Hepatic stellate cell (primary cell): ENCODE results near the gene ARHGAP44.

Experiments used
- DNase-seq: peaks from one replicate; pipeline ENCODE4 v3.0.0; 2011; ENCODE audit warnings: low spot score

ARHGAP44 gene

DNA sequence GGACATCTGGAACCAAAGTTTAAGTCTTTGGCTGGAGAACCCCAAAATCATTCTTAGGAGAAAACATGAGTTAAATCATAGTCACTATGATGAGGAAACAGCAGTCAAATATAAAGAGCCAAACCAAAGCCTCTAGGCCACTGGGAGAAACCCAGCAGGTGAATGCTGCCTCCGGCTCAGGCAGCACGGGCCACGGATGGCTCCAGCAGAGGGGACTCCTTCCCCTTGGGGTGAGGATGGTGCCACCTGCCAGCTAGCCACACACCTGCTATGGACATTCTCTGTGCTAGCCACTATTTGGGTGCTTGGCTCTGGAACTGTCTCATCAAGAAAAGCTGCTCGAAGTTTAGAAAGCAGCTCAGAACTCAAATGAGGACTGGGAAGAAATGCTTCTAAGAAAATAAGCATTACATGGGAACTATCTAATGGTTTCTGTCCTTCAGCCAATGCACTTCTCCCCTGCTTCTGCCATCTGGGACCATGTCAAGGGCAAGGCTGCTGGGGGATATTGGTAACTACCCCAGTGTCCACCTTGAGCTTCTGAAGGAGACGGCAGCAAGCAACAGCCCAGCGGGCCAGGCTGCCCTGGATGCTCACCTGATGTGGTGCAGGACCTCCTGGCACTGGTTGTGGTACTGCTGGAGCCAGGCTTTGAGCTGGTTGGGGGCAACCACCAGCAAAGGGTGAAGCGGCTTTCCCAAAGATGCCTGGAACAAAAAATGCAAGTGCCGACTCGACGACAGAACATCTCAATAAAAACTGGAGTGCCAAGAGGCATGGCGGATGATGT is 206.0 kb downstream of the ARHGAP44 start:
- DNase-seq: no peak

DNA sequence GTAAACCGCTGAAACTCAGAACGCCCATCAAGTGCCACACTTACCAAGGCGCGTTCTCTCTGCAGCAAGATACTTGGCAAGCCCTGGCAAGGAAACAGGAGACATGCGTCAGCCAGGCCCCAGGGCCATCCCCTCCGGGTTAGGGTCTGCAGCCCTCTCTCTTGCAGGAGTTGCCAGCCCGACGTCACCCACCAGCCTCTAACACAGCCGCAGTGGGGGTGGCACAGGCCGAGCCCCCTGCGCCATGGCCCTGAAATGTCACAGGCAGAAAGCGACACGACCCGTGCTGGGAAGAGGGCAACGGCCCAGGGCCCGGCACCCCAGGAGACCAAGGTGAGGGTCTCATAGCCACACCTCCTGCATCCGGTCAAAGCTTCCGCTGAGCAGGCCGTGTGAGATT is 206.6 kb downstream of the ARHGAP44 start:
- DNase-seq: no peak

DNA sequence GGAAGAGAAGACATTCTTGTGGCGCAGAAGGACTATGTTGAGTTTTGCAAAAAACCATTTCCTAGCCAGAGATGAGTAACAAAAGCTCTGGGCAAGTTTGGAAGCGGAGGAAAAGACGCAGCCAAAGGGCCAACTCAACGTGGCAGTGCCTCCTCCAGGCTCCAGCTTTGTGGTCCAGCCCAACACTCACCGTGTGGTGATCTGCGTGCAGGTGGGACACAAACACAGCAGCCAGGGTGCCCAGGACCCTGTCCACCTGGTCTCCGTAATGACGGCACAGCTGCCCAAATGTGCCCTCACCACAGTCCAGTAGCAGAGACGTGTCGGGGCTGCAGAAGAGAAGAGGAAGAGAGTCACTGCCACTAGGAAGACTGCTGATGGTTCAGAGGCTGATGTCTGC is 207.1 kb downstream of the ARHGAP44 start:
- DNase-seq: no peak

DNA sequence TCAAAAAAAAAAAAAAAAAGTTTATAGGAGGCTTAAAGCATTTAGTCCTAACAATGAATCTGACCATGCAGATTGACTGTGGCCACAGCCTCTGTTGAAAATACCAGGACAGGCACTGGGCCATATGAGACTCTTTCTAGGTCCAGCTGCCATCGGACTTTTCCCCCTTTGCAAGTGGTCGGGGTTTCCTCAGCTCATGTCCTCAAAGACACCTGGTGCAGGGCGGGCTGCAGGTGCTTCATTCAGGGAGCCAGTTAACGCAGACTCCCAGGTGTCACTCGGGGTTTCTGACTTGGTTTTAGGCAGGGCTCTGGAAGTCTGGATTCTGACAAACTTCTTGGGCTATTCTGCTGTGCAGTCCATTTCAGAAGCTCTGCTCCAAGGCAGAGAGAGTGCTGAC is 207.6 kb downstream of the ARHGAP44 start:
- DNase-seq: no peak

DNA sequence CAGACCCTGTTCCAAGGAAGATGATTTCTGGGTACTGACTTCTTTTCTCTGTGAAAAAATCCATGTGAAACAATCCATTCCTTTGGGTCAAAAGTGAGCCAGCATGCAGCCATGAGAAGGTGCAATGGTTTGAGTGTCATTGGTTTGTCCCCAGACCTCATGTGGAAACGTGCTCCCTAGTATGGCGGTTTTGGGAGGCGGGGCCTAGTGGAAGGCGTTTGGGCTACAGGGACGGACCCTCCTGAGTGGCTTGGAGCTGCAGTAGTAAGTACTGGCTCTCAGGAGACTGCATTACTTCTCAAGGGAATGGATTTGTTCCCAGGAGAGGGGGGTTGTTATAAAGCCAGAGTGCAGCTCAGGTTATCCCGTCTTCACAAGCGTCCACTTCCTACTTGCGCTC is 209.2 kb downstream of the ARHGAP44 start:
- DNase-seq: no peak

DNA sequence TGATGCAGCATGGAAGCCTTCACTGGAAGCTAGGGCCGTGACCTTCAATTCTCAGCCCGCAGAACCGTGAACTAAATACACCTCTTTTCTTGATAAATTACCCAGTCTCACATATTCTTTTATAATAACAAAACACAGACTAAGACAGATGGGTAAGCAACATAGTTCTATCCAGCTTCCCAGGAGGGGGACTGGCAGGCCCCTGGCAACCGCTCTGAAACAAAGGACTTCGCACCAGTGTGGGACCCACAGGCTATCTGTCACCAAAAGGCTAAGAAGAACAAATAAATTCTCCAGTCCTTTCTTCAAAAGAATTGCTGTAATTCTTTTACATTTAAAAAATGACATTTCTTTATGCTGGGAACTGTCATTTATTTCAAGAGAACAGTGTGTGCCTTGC is 209.6 kb downstream of the ARHGAP44 start:
- DNase-seq: no peak

DNA sequence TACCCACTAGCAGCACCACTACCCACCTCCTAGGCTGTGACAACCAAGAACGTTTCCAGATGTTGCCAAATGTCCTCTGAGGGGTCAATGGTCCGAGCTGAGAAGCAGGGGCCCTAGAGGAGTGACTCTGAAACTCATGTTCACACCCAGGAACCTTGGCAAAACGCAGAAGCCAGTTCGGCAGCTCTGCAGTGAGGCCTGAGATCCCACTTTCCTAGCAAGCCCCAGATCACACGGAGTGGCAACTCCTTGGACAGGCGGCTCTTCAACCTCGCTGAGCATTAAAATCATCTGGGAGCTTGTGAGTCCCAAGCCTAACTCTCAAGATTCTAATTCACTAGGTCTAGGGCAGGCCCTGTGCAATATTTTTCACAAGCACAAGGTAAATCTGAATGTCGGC is 211.3 kb downstream of the ARHGAP44 start:
- DNase-seq: no peak

DNA sequence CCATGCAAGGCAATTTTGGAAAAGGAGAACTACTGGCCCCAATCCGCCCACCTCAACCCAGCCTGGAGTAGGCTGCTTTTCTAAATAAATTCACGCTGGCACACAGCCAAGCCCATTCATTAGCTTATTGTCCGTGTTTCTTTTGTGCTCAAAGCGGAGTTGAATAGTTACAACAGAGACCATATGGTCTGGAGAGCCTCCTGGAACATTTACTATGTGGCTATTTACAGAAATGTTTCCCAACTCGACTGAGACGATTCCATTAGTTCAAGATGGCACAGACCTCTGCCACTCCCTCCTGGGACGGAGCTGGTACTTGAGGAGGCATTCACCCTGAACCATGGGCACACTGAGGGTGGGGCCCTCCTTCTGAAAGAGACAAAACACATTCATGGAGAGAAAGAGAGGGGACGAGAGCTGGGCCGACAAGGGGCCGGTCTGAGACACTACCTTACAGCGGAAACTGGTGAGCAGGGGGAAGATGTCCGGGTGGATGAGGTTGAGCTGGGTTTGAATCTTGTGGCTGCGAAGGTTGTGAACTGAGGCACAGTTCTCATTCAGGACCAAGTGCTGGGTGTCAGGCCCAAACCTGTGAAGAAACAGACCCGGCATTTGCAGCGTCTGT is 212.8 kb downstream of the ARHGAP44 start:
- no peak for DNase-seq

DNA sequence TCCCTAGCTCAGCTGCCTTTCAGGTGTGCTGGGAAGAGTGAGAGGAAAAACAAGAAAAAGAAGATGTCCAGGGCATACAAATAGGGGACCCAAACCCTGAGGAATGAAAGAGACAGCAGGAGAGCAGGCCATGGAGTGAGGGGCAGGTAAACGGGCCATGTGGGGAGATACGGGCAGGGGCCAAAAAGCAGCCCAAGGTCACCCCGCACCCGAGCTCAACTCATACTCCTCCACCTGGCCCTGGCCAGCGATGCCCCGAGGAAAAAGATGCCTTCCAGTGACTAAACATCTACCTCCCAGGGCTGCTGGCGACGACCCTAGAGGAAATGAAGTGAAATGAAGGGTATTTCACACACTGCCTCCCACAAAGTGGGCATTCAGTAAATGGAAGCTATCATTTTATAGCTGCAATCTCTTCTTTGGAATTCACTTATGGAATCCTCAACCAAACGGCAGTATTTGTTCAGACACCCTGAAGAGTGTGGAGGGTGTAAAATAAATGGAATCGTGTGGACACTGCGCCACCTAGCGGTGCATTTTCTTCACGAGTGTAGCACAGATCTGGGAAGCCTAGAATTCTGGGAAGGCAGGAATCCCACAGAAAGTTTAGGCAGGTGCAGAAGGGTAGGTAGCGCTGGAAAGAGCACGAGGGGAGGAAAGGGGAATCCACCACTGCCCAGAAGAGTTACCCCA is 213.6 kb downstream of the ARHGAP44 start:
- DNase-seq: peak; percentile 83

DNA sequence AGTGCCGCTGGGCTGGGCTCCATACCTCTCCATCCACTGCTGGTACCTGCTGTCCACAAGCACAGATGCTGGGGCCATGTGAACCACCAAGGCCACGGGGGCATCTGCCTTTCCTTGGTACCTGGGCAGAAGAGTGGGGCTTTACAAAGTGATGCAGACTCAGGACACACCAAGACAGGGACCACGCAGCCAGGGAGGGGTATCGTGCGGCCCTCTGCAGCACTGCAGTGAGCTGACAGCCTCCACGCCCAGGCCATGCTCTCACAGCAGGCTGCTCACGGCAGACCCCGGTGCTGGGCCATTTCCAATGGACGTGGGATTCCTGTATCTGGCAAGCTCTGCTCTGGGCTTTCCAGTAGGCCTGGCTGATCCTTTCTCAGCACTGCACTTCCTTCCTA is 214.2 kb downstream of the ARHGAP44 start:
- no peak for DNase-seq

DNA sequence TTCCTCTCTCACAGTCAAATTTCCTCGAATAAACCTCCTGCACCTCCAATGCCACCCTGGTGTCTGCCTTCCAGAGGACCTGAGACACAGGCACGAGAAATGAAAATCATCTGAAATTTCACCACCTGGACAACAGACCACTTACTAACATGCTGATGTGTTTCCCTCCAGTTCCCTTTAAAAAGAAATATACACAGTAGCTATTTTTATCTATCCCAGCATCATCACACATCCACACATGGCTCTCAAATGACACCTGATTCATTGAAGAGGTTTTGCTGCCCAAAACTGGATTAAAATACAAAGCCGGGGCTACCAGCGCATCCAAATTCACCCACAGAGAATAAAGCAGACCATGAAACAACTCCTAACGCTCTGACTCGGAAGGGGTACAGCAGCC is 214.6 kb downstream of the ARHGAP44 start:
- DNase-seq: no peak

DNA sequence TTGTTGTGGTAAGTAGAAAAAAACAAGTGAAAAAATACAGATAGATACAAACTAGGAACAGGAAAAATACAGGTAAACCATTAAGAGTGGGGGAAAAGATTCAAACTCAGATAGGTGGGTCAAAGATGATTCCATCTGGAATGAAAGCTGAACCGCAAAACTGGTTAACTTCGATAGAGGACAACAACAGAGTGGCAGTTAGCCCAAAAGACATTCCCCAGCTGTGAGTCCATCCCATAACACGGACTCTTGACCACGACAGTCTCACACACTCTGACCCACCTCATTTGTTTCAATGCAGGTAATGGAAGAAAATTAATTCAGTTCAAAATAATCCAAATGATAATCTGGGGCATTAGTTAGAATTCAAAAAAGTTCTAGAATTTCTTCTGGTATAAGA is 215.0 kb downstream of the ARHGAP44 start:
- DNase-seq: no peak

DNA sequence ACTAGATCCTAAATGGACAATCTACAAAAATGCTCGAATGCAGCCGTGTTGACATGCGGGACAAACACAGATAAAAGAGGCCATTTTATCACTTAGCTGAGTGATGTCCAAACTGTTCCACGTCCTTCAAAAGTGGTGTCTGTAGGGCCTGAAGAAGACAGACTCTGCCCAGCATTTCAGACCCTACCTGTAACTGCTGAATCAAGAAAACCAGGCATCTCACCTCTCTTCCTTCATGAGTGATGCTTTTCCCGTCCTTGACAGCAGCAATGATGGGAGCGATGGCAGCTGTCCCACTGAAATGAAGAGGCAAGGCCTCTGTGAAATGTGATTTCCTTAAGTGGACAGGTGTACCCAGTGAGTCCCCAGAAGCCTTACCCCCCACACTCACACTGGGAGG is 216.2 kb downstream of the ARHGAP44 start:
- no peak for DNase-seq

DNA sequence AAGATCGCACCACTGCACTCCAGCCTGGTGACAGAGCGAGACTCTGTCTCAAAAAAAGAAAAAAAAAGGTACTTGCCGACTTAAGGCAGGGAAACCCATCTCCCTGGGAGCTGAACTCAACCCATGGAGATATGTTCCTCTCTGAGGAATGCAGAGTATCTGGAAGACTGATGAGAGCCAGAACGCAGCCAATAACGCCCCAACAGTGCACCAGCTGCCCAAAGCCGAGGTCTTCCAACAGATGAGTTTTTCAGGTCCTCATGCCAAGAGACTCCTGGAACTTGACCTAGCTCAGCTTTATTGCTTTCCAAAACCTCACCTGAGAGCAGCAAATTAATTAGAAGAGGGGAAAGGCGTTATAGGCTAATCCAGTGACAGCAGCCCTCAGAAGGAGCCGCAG is 219.2 kb downstream of the ARHGAP44 start:
- no peak for DNase-seq

DNA sequence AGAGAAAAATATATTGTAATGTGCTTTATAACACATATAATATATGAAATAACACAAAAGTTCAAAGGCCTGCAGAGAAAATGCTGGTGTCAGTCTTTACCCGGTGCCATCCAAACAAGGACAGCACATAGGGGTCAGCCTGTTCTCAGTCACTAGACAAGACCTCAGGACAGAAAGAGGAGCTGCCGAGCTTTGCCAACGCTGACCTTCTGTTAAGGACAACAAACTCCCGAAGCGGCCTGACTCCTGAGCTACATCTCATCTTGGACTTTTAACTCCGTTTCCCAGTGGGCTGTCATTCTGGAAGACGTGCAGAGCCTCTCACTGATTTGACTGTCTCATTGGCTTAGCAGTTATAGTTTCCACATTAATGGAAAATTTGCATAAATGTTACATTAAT is 221.7 kb downstream of the ARHGAP44 start:
- no peak for DNase-seq

DNA sequence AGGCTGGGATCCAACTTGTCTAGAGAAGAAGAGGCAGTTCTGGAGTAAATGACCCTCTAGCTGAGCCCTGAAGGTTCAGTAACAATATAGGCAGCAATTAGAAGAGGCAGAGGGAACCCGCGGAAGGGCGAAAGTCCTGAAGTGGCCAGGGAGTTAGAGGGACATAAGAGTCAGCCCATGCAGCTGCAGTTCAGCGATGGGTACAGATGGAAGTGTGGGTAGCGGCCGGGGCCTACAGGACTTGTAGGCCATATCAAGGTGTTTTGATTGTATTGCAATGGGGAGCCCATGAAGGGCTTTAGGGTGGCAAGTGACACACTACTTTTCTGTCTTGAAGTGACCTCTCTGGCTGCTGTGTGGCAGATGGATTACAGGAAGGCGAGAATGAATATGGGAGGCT is 225.5 kb downstream of the ARHGAP44 start:
- DNase-seq: no peak

DNA sequence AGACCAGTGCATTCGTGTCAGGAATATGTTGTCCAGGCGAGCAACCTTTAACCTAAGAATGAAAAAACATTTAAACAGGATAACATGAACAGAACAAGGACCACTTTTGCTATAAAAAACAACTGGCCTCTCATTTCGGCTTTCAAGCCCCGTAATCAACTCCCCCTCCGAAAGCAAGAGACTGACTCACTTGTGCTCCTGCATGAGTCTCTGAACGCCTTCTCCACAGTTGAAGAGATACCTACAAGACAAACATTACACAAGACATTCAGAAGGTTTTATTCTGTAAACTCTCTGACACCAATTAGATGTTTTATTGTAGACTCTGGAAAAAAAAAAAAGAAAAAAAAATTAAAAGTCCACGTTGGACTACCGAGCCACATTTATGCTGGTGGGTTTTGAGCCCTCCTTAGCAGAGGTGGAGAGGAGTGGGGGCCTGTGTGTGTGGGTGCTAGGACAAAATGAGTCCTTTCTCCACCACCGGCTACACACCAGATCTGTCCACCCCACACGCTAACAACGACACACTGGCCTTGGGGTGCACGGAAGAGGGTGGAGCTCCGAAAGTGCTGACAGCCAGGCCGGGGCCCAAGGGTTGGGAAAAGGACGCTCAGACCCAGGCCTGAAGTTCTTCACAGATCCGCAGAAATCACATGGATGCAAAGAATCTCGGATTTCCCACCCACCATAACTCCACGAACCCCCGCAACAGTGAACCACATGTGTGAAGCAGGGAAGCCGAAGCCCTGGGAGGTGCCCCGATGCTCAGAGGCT is 227.8 kb downstream of the ARHGAP44 start:
- peak; percentile 43 for DNase-seq

DNA sequence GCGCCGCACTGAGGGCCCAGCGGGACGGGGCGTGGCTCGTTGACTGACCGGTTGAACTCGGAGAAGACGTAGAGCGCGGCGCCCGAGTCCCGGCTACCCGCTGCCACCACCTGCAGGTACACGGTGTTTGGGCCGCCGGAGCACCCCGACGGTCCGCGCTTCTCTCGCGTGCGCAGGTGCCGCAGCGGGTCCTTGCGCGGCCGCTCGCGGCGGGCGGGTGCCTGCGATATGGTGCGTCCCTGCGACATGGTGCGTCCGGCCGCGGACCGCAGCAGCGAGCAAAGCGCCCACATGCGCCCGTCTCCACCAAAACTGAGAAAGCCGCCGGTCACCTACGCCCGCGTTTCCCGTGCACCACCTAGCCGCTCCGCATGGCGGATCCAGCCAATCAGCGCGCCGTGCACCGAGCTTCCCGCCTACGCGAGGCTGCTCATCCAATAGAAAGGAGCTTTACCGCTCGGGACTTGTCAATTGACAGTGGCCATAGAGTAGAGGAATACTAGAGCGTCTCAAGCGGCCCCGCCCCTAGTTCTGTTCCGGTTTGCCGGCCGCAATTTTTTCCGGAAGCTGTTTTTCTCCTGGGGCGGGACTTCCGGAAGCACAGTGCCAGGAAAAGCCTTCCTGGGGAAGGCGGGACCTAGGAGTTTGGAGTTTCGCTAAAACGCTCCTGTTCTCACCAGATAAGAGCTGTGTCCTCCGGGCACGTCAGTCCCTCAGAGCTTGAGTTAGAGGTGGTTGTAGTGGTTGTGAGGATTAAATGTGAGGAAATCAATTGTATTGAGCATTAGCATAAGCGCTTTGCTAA is 228.6 kb downstream of the ARHGAP44 start, which contains the start of gene ELAC2:
ELAC2 (minus strand) TSS at position 373 of the 805 bp plus-strand sequence; CDS start at position 293, 80 bp downstream.
- peak; percentile 99 for DNase-seq

DNA sequence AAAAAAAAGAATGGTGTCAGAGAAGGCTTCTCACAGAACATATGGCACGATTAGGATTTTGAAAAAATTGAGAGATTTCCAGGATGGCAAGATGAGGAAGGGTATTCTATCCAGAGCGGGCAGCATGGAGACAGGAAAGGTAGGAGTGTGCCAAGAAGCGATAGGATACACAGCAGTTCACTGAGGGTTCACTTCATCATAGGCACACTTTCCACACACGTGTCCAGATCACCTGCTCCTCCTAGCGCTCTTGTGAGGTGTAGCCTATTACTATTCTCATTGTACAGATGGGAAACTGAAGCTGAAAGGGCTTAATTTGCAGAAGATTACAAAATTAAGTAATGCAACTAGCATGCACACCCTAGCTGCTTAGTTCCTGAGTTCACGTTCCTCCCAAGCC is 234.7 kb downstream of the ARHGAP44 start:
- no peak for DNase-seq

DNA sequence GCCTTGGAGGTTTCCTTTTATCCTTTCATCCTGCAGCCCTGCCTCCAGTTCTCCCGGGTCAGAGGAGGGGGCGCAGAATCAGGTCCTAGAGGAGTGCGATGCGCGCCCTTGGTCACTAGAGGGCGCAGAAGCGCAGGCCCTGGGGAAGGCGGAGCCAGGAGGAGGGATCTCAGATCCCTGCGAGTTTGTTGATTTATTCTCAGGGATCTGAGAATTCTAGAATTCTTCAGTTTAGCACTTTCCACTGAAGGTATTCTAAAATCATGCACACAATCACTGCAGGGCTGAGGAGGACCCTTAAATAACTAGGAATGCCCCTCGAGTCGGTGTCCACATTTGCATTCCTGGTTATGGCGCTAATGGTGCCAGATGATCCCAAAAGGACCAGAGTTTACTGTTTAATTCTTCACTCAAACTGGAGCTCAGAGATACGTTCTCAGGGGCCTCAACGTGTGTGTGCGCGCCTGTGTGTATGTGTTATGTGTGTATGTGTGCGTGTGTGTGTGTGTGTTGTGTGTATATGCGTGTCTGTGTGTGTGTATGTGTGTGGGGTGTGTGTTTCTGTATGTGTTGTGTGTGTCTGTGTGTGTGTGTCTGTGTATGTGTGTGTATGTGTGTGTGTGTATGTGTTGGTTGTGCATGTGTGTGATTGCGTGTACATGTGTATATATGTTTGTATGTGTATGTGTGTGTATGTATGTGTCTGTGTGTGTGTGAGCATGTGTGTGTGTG is 235.4 kb downstream of the ARHGAP44 start:
- DNase-seq: peak; percentile 67

DNA sequence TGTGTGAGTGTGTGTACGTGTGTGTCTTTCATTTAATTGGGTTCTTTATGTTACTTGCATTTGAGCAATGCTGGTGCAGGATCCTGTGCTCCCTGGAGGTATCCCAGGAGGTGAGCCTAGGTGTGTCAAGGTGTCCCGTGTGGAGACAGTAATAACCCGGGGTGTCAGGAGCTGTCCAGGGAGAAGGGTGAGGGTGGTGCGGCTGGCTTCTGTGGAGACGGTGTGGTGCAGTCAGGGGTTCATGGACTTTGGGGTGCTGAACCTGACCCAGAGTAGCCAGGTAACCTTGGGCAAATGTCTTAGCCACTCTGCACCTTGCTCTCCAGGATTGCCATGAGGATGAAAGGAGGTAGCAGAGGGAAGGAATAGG is 235.9 kb downstream of the ARHGAP44 start:
- no peak for DNase-seq
